SK-N-MC (cell line): ENCODE measurements around the gene OTUB2.

Experiments used
- EZH2 ChIP-seq: fragments of 200-600 bp; sonication (generic); IDR thresholded peaks from one replicate; pipeline ENCODE4 v1.6.1; 2017; ENCODE audit warnings: antibody characterized with exemption
- POLR2AphosphoS5 ChIP-seq: IDR thresholded peaks from 2 replicates; pipeline ENCODE4 v1.6.1; 2012; ENCODE audit warnings: mild to moderate bottlenecking, low read depth, low read length, borderline replicate concordance

GRCh38 chr14:94079891-94080620, 53.9 kb downstream of the OTUB2 start:
- TF ChIP-seq POLR2AphosphoS5 (no peak), EZH2 (no peak)
